K562 (cell line): ENCODE data around the gene CERS6. TPM values are rescaled to one million over a fixed set of nuclear protein-coding genes. Genes with fewer than 3 reads are reported as not detected.

Source experiments
- ARID3A ChIP-seq: IDR thresholded peaks from 2 replicates; pipeline ENCODE4 v1.6.1; 2012; ENCODE audit warnings: low read depth, low read length, improper control_type of control experiment, borderline replicate concordance
- ARID3B ChIP-seq: fragments of 250-450 bp; sonication (Bioruptor Pico); IDR thresholded peaks from 2 replicates; pipeline ENCODE4 v1.4.0; 2020; ENCODE audit warnings: borderline replicate concordance
- BRCA1 ChIP-seq, 2 experiments: fragments of 450-650 bp in 1 of 2; sonication (generic) in 1 of 2; formaldehyde crosslinking in 1 of 2; IDR thresholded peaks; 2 replicates each; pipeline versions ENCODE4 v1.5.0 to v1.6.1; 2017 to 2020; ENCODE audit warnings: mild to moderate bottlenecking in 1 of 2, missing genetic modification reagents in 1 of 2
- FOXO4 ChIP-seq: fragments of 450-650 bp; formaldehyde crosslinking; IDR thresholded peaks from 2 replicates; pipeline ENCODE4 v1.4.0; 2020; ENCODE audit warnings: mild to moderate bottlenecking, moderate library complexity
- HMG20A ChIP-seq: fragments of 450-650 bp; formaldehyde crosslinking; conservative IDR thresholded peaks from 2 replicates; pipeline ENCODE4 v1.4.0; 2020; ENCODE audit warnings: mild to moderate bottlenecking, mixed read lengths
- KLF13 ChIP-seq: fragments of 450-650 bp; IDR thresholded peaks from 2 replicates; pipeline ENCODE4 v1.6.1; 2016; ENCODE audit warnings: missing genetic modification characterization, low read depth, mild to moderate bottlenecking, missing compliant biosample characterization, moderate library complexity, borderline replicate concordance
- MNT ChIP-seq, 2 experiments: fragments of 450-650 bp; conservative IDR thresholded peaks; 2 replicates each; pipeline ENCODE4 v1.6.1; 2017; ENCODE audit warnings: mild to moderate bottlenecking in 2 of 2, moderate library complexity in 2 of 2
- MTA2 ChIP-seq: fragments of 450-650 bp; IDR thresholded peaks from 2 replicates; pipeline ENCODE4 v1.6.1; 2016; ENCODE audit warnings: low read depth
- NFYB ChIP-seq: IDR thresholded peaks from 2 replicates; pipeline ENCODE4 v1.6.1; 2011; ENCODE audit warnings: mild to moderate bottlenecking, moderate library complexity; ENCODE audit not compliant: insufficient read length; ENCODE audit errors: extremely low read depth
- SMARCE1 ChIP-seq: fragments of 450-650 bp; IDR thresholded peaks from 2 replicates; pipeline ENCODE4 v1.7.1; 2016; ENCODE audit warnings: mild to moderate bottlenecking
- TEAD1 ChIP-seq, 2 experiments: fragments of 450-650 bp in 1 of 2; sonication (generic) in 1 of 2; formaldehyde crosslinking; IDR thresholded peaks; 2 replicates each; pipeline versions ENCODE4 v1.4.0 to v1.8.0; 2020 to 2022; ENCODE audit warnings: mild to moderate bottlenecking in 2 of 2, missing genetic modification reagents in 1 of 2
- USF2 ChIP-seq: sonication (generic); formaldehyde crosslinking; IDR thresholded peaks from 2 replicates; pipeline ENCODE4 v1.5.0; 2020; ENCODE audit warnings: missing genetic modification reagents
- ZC3H8 ChIP-seq: fragments of 450-650 bp; IDR thresholded peaks from 2 replicates; pipeline ENCODE4 v1.6.1; 2017
- ZFP91 ChIP-seq: sonication (generic); formaldehyde crosslinking; IDR thresholded peaks from 2 replicates; pipeline ENCODE4 v1.8.0; 2022; ENCODE audit warnings: mild to moderate bottlenecking, missing genetic modification reagents
- polyA plus RNA-seq, 8 experiments: library from polyadenylated mRNA; depleted of rRNA in 4 of 8; stranded (reverse) in 5 of 8; unstranded in 3 of 8; fragments of >200 nt; fragmentation: Nextera tagmentation in 2 of 8; fragmentation: Illumina TruSeq in 1 of 8; extraction: Ambion mirVana in 2 of 8; extraction: Trizol in 1 of 8; gene quantifications; 2 replicates each; pipeline versions ENCODE4 v1.2.1 to v1.2.3, GENCODE V29; 2011 to 2014; ENCODE audit warnings: inconsistent platforms in 1 of 8, missing spikeins in 1 of 8
- total RNA-seq, 7 experiments: library from RNA; depleted of rRNA in 6 of 7; stranded (reverse); fragments of >200 nt in 6 of 7; fragmentation: Illumina TruSeq in 2 of 7; extraction: Trizol in 2 of 7; gene quantifications; 2 replicates each; pipeline versions ENCODE4 v1.2.1 to v1.2.3, GENCODE V29; 2011 to 2021; ENCODE audit warnings: low replicate concordance in 1 of 7

CERS6 gene
- total and polyA plus RNA-seq, 9 of the 15 experiments (the other 6 are each of a cell fraction or from before 2014, with no cell fraction given): 1.6 to 13.6 (median 11.4) TPM

GRCh38 chr2:168685600-168686451, 229.8 kb downstream of the CERS6 start (continued):
- TF ChIP-seq ARID3A: no peak
- no peak for TF ChIP-seq ZFP91 (CRISPR knock-in tag)
- peak; percentile 50 for TF ChIP-seq MTA2
- TF ChIP-seq KLF13 (tag): no peak
- TF ChIP-seq FOXO4 (CRISPR knock-in tag): no peak
- no peak; a peak in 2 of 4 replicates for TF ChIP-seq TEAD1 (CRISPR knock-in tag; IDR thresholded peaks at IDR 0.05)
- no peak for TF ChIP-seq ZC3H8
- TF ChIP-seq MNT (conservative IDR thresholded peaks at IDR 0.05): peak in 1 of 2 experiments; percentile 45; a peak in 2 of 4 replicates
- no peak for TF ChIP-seq ARID3B
- no peak for TF ChIP-seq BRCA1 (IDR thresholded peaks at IDR 0.05)
- TF ChIP-seq BRCA1 (CRISPR knock-in tag; IDR thresholded peaks at IDR 0.05): no peak
- TF ChIP-seq NFYB: no peak
- TF ChIP-seq HMG20A (CRISPR knock-in tag): no peak
- peak; percentile 75; the same call in 1 of the 2 replicates for TF ChIP-seq SMARCE1
- TF ChIP-seq USF2: no peak
